Colonic mucosa (tissue), 4 donors: ENCODE data around the gene VSX1. TPM values are rescaled to one million over a fixed set of nuclear protein-coding genes. Genes with fewer than 3 reads are reported as not detected.

ENCODE experiments used
- DNase-seq: peaks from one replicate; pipeline ENCODE4 v3.0.0-alpha.2; 2020
- H3K27ac ChIP-seq: fragments of 200-600 bp; one replicate; pipeline ENCODE4 v1.8.0; 2021
- H3K27me3 ChIP-seq: fragments of 200-600 bp; one replicate; pipeline ENCODE4 v1.8.0; 2021
- H3K36me3 ChIP-seq: fragments of 200-600 bp; one replicate; pipeline ENCODE4 v1.8.0; 2021
- H3K4me1 ChIP-seq: fragments of 200-600 bp; one replicate; pipeline ENCODE4 v1.8.0; 2021; ENCODE audit warnings: mild to moderate bottlenecking
- H3K4me3 ChIP-seq: fragments of 200-600 bp; one replicate; pipeline ENCODE4 v1.8.0; 2021
- H3K9ac ChIP-seq, 2 donors: one replicate each; pipeline ENCODE4 v1.7.0; 2013; ENCODE audit warnings: control low read depth in 2 of 2, low read depth in 2 of 2, low read length in 2 of 2
- H3K9me3 ChIP-seq: fragments of 200-600 bp; one replicate; pipeline ENCODE4 v1.8.0; 2021
- CTCF ChIP-seq: fragments of 200-600 bp; IDR thresholded peaks from one replicate; pipeline ENCODE4 v1.8.0; 2022; ENCODE audit warnings: antibody characterized with exemption, mild to moderate bottlenecking
- intact Hi-C: fragments of 100-400 bp; cut with DNase I; formaldehyde crosslinking; loops from one replicate; pipeline ENCODE4 v1.14.1; 2022
- total RNA-seq, 2 donors: library from RNA; stranded (reverse); fragmentation: NEBNext Ultra II Directional in 1 of 2; extraction: Animal tissue kit (Norgen Biotek cat#: 25700) in 1 of 2; gene quantifications; one replicate each; pipeline ENCODE4 v1.2.1, GENCODE V29; 2021
- donor health status: healthy.
- donor health status: DM: no; HTN: no; CAD: no.
- donor health status: DM: no; HTN: no; CAD: no.

The VSX1 gene
- total RNA-seq, 2 donors from 2014 or later = not detected

- H3K27me3 ChIP-seq = peaks cover 7% of the 10 kb centered on the region
- H3K4me1 ChIP-seq = no peaks in the 10 kb centered on the region
- H3K36me3 ChIP-seq = no peaks in the 10 kb centered on the region
- no peak for TF ChIP-seq CTCF
- no peaks in the 10 kb centered on the region for H3K9me3 ChIP-seq
- H3K4me3 ChIP-seq = no peak overlapping the region
- no peak for DNase-seq
- no peak overlapping the region for H3K27ac ChIP-seq
- intact Hi-C loops = loop anchor here (5.0 kb wide), 1 partner anchor 106 kb away; no protein-coding TSS in a partner anchor
- no peak overlapping the region for H3K9ac ChIP-seq
These were observed 11.0 kb downstream of the VSX1 start for GRCh38 chr20:25070821-25071473.

GRCh38 chr20:25067102-25067987 is 14.6 kb downstream of the VSX1 start:
- no peaks in the 10 kb centered on the region for H3K36me3 ChIP-seq
- H3K9ac ChIP-seq = no peak overlapping the region
- no peaks in the 10 kb centered on the region for H3K4me1 ChIP-seq
- intact Hi-C loops = loop anchor here (10.0 kb wide), 1 partner anchor 337 kb away; the partner anchor contains the start of gene GINS1
- no peak overlapping the region for H3K4me3 ChIP-seq
- no peak for TF ChIP-seq CTCF
- H3K27me3 ChIP-seq = peaks cover 7% of the 10 kb centered on the region
- H3K9me3 ChIP-seq = no peaks in the 10 kb centered on the region
- DNase-seq = no peak
- no peak overlapping the region for H3K27ac ChIP-seq

GRCh38 chr20:25066386-25066785 is 15.6 kb downstream of the VSX1 start:
- H3K27me3 ChIP-seq = peaks cover 7% of the 10 kb centered on the region
- H3K27ac ChIP-seq = no peak overlapping the region
- H3K4me3 ChIP-seq = no peak overlapping the region
- H3K4me1 ChIP-seq = no peaks in the 10 kb centered on the region
- intact Hi-C loops = loop anchor here (10.0 kb wide), 1 partner anchor 338 kb away; the partner anchor contains the start of gene GINS1
- H3K9me3 ChIP-seq = no peaks in the 10 kb centered on the region
- no peak overlapping the region for H3K9ac ChIP-seq
- H3K36me3 ChIP-seq = no peaks in the 10 kb centered on the region
- no peak for DNase-seq
- no peak for TF ChIP-seq CTCF

GRCh38 chr20:25065625-25066338 is 16.2 kb downstream of the VSX1 start:
- no peaks in the 10 kb centered on the region for H3K36me3 ChIP-seq
- H3K9ac ChIP-seq = no peak overlapping the region
- H3K9me3 ChIP-seq = no peaks in the 10 kb centered on the region
- peak; percentile 65 for TF ChIP-seq CTCF
- peak; percentile 69 for DNase-seq
- no peak overlapping the region for H3K4me3 ChIP-seq
- no peak overlapping the region for H3K27ac ChIP-seq
- intact Hi-C loops = loop anchor here (1.0 to 10.0 kb wide), 2 partner anchors 71 to 339 kb away; partner anchors contain the start of gene GINS1
- H3K4me1 ChIP-seq = no peaks in the 10 kb centered on the region
- peaks cover 3% of the 10 kb centered on the region for H3K27me3 ChIP-seq

GRCh38 chr20:25065072-25065624 is 16.8 kb downstream of the VSX1 start:
- Histone ChIP-seq H3K27me3 (no peaks in the 10 kb centered on the region), H3K9ac (no peak overlapping the region), H3K36me3 (no peaks in the 10 kb centered on the region), H3K27ac (no peak overlapping the region), H3K9me3 (no peaks in the 10 kb centered on the region), H3K4me1 (no peaks in the 10 kb centered on the region), H3K4me3 (no peak overlapping the region)
- intact Hi-C loops = loop anchor here (1.0 to 10.0 kb wide), 2 partner anchors 71 to 340 kb away; partner anchors contain the start of gene GINS1
- no peak for DNase-seq
- no peak for TF ChIP-seq CTCF
